ENCODE results near the gene FGD3. TPM values are rescaled to one million over a fixed set of nuclear protein-coding genes. Genes with fewer than 3 reads are reported as not detected.
A peak's percentile ranks its signal among the peaks of the same experiment; 100 is the strongest.

Gene FGD3
- total RNA-seq, 3 donors from 2014 or later (not counting 1 experiment from before 2014, with no cell fraction given): 133 to 204 (median 193) TPM

GRCh38 chr9:93082841-93083411 is 135.6 kb downstream of the FGD3 start:
- H3K27ac ChIP-seq (ENCODE audit: low read length): no peak overlapping the region
- intact Hi-C loops (cut with micrococcal nuclease): no loop called here
- 37% methylated on average over 18 of the region's 18 CpGs for WGBS (ENCODE audit: insufficient coverage)
- H3K4me1 ChIP-seq (ENCODE audit: control insufficient read depth, insufficient read depth, low read length): peaks cover 26% of the 10 kb centered on the region
- ATAC-seq (peak; percentile 41 to 49 (median 43)), DNase-seq (no peak)
- H3K36me3 Mint-ChIP-seq: no peaks in the 10 kb centered on the region
- TF ChIP-seq CTCF (IDR thresholded peaks at IDR 0.05): no peak
- H3K27me3 Mint-ChIP-seq (ENCODE audit: low read depth in 2 of 2): peaks cover 29 to 30% of the 10 kb centered on the region in 2 donors
- peaks cover 5 to 12% of the 10 kb centered on the region in 2 donors for H3K4me1 Mint-ChIP-seq
- H3K4me3 ChIP-seq (ENCODE audit: low read length): no peak overlapping the region
- no peak overlapping the region for H3K27ac Mint-ChIP-seq
- H3K4me3 Mint-ChIP-seq: no peak overlapping the region
- H3K36me3 ChIP-seq (ENCODE audit: control insufficient read depth, insufficient read depth, low read length): peaks cover 7% of the 10 kb centered on the region
- H3K9me3 ChIP-seq (ENCODE audit: control insufficient read depth, insufficient read depth, low read length): peaks cover 3% of the 10 kb centered on the region
- no peaks in the 10 kb centered on the region for H3K9me3 Mint-ChIP-seq
- peaks cover 6% of the 10 kb centered on the region for H3K27me3 ChIP-seq (ENCODE audit: control insufficient read depth, insufficient read depth, low read length)

GRCh38 chr9:93083592-93084470 is 136.5 kb downstream of the FGD3 start:
- DNase-seq (no peak), ATAC-seq (no peak)
- intact Hi-C loops (cut with micrococcal nuclease): no loop called here
- Mint-ChIP-seq H3K27ac (no peak overlapping the region), H3K4me1 (peaks cover 5 to 12% of the 10 kb centered on the region in 2 donors), H3K27me3 (ENCODE audit: low read depth in 2 of 2) (peaks cover 30 to 33% of the 10 kb centered on the region in 2 donors), H3K9me3 (no peaks in the 10 kb centered on the region), H3K36me3 (no peaks in the 10 kb centered on the region), H3K4me3 (no peak overlapping the region)
- H3K27me3 ChIP-seq (ENCODE audit: control insufficient read depth, insufficient read depth, low read length): peaks cover 6% of the 10 kb centered on the region
- H3K27ac ChIP-seq (ENCODE audit: low read length): no peak overlapping the region
- peaks cover 3% of the 10 kb centered on the region for H3K9me3 ChIP-seq (ENCODE audit: control insufficient read depth, insufficient read depth, low read length)
- H3K4me1 ChIP-seq (ENCODE audit: control insufficient read depth, insufficient read depth, low read length): peaks cover 18% of the 10 kb centered on the region
- TF ChIP-seq CTCF (IDR thresholded peaks at IDR 0.05): no peak
- H3K36me3 ChIP-seq (ENCODE audit: control insufficient read depth, insufficient read depth, low read length): peaks cover 7% of the 10 kb centered on the region
- WGBS (ENCODE audit: insufficient coverage): 86% methylated on average over 8 of the region's 8 CpGs
- H3K4me3 ChIP-seq (ENCODE audit: low read length): no peak overlapping the region

GRCh38 chr9:93084471-93084881 is 137.2 kb downstream of the FGD3 start:
- Mint-ChIP-seq H3K27ac (no peak overlapping the region), H3K9me3 (no peaks in the 10 kb centered on the region), H3K36me3 (no peaks in the 10 kb centered on the region), H3K27me3 (ENCODE audit: low read depth in 2 of 2) (peaks cover 25 to 30% of the 10 kb centered on the region in 2 donors), H3K4me3 (no peak overlapping the region), H3K4me1 (peaks cover 5 to 12% of the 10 kb centered on the region in 2 donors)
- Histone ChIP-seq H3K4me1 (ENCODE audit: control insufficient read depth, insufficient read depth, low read length) (peaks cover 16% of the 10 kb centered on the region), H3K9me3 (ENCODE audit: control insufficient read depth, insufficient read depth, low read length) (peaks cover 3% of the 10 kb centered on the region), H3K27me3 (ENCODE audit: control insufficient read depth, insufficient read depth, low read length) (peaks cover 6% of the 10 kb centered on the region), H3K4me3 (ENCODE audit: low read length) (no peak overlapping the region), H3K27ac (ENCODE audit: low read length) (no peak overlapping the region), H3K36me3 (ENCODE audit: control insufficient read depth, insufficient read depth, low read length) (peaks cover 3% of the 10 kb centered on the region)
- intact Hi-C loops (cut with micrococcal nuclease): no loop called here
- ATAC-seq (no peak), DNase-seq (no peak)
- TF ChIP-seq CTCF (IDR thresholded peaks at IDR 0.05): no peak
- 95% methylated on average over 6 of the region's 6 CpGs for WGBS (ENCODE audit: insufficient coverage)

Measured in natural killer cell (primary cell).